ENCODE measurements around the gene RAD21L1. TPM values are rescaled to one million over a fixed set of nuclear protein-coding genes. Genes with fewer than 3 reads are reported as not detected.

The RAD21L1 gene
- 0.26 and 0.48 TPM in 2 replicates for total RNA-seq (2021; fragmentation: NEBNext Ultra II Directional; extraction: Animal tissue kit (Norgen Biotek cat#: 25700))
- polyA plus RNA-seq (2011; rRNA removed) = 0.06 TPM in 1 of 2 replicates, not detected in the other
- polyA plus RNA-seq (2011; cell fraction: cytosol; rRNA removed) = 0.13 TPM
- 0.06 TPM for polyA plus RNA-seq (2011; cell fraction: nucleus; rRNA removed)
- 0.16 TPM in 1 of 4 replicates, not detected in the others for polyA plus RNA-seq (2012, experiment 1 of 2)
- not detected for polyA plus RNA-seq (2012, experiment 2 of 2)
- polyA plus RNA-seq (2013, experiment 1 of 2) = 0.16 TPM
- 0.07 TPM for polyA plus RNA-seq (2013, experiment 2 of 2)
- polyA minus RNA-seq (2011; rRNA and poly(A)+ RNA removed) = 0.56 TPM in 1 of 2 replicates, not detected in the other
- polyA minus RNA-seq (2011; cell fraction: cytosol; rRNA and poly(A)+ RNA removed) = not detected
- polyA minus RNA-seq (2011; cell fraction: nucleus; rRNA and poly(A)+ RNA removed) = not detected
- long read RNA-seq, experiment 1 = 0 reads
- long read RNA-seq, experiment 2 = 0 reads

- Histone ChIP-seq H3K4ac (replicated peaks; ENCODE audit: insufficient read length, low read depth, low read length) (no peak within 1 kb of the TSS), H3K4me3 (ENCODE audit: extremely low read depth in 1 of 4, insufficient read depth in 2 of 4, low read depth in 3 of 4, low read length in 4 of 4) (peak within 1 kb of the TSS; percentile 64 to 90 (median 71)), H2BK120ac (replicated peaks; ENCODE audit: low read depth, low read length) (no peak within 1 kb of the TSS), H2BK5ac (ENCODE audit: low read depth, low read length) (no peak within 1 kb of the TSS; the same call in 1 of the 2 replicates), H3K9ac (replicated peaks in 1 of 4; ENCODE audit: extremely low read depth in 1 of 4, low read depth in 3 of 4, low read length in 3 of 4) (peak within 1 kb of the TSS in 3 of 4 experiments; percentile 48 to 59 (median 50); a peak in 6 of 7 replicates), H3K14ac (ENCODE audit: insufficient read length) (no peak within 1 kb of the TSS), H4K5ac (ENCODE audit: insufficient read length, low read depth, low read length) (peak within 1 kb of the TSS; percentile 83), H3K79me1 (ENCODE audit: low read depth, low read length) (no peaks in the 10 kb centered on the region), H2AFZ (ENCODE audit: low read length) (peak within 1 kb of the TSS; percentile 100), H3K4me2 (ENCODE audit: insufficient read depth in 1 of 2, low read depth in 2 of 2, low read length in 2 of 2) (peak within 1 kb of the TSS; percentile 87 to 89), H3K27ac (ENCODE audit: low read depth, low read length) (no peak within 1 kb of the TSS), H3K23me2 (ENCODE audit: low read depth, low read length) (peaks cover 8% of the 10 kb centered on the region; the same call in 1 of the 2 replicates), H3K79me2 (ENCODE audit: control insufficient read depth in 1 of 2, insufficient read depth in 2 of 2, low read length in 2 of 2) (no peaks in the 10 kb centered on the region), H2AK5ac (ENCODE audit: low read depth, low read length) (no peak within 1 kb of the TSS), H3K23ac (ENCODE audit: insufficient read length) (no peak within 1 kb of the TSS), H3K4me1 (replicated peaks in 1 of 4; ENCODE audit: control insufficient read depth in 3 of 4, insufficient read depth in 4 of 4, low read length in 3 of 4) (peaks cover 0 to 2% (median 0%) of the 10 kb centered on the region in 4 experiments; a peak in 1 of 7 replicates), H3K56ac (replicated peaks; ENCODE audit: insufficient read length, low read depth, low read length) (no peak within 1 kb of the TSS), H4K91ac (replicated peaks; ENCODE audit: insufficient read length, low read length) (peak within 1 kb of the TSS; percentile 15), H2BK15ac (ENCODE audit: low read length) (no peak within 1 kb of the TSS), H3K9me3 (ENCODE audit: insufficient read depth in 2 of 2, low read depth in 1 of 2, low read length in 1 of 2) (no peaks in the 10 kb centered on the region), H3K27me3 (replicated peaks in 1 of 4; ENCODE audit: control insufficient read depth in 3 of 4, extremely low read depth in 1 of 4, insufficient read depth in 3 of 4, low read length in 3 of 4) (peaks cover 0 to 10% (median 7%) of the 10 kb centered on the region in 4 experiments; a peak in 6 of 7 replicates), H2BK12ac (ENCODE audit: low read depth, low read length) (no peak within 1 kb of the TSS), H2BK20ac (ENCODE audit: low read length) (no peak within 1 kb of the TSS), H3K18ac (ENCODE audit: extremely low read depth, low read length) (peak within 1 kb of the TSS; percentile 48), H3K36me3 (ENCODE audit: control insufficient read depth in 2 of 4, insufficient read depth in 4 of 4, low read length in 3 of 4) (no peaks in the 10 kb centered on the region), H4K20me1 (replicated peaks in 1 of 2; ENCODE audit: control insufficient read depth in 1 of 2, insufficient read depth in 2 of 2, low read length in 2 of 2) (no peaks in the 10 kb centered on the region), H4K8ac (ENCODE audit: extremely low read depth, insufficient read depth, low read length) (peak within 1 kb of the TSS; percentile 59; the same call in 1 of the 2 replicates)
- 0% methylated on average over 32 of the region's 88 CpGs; no CpG with 5 or more reads in 1 of the 2 experiments for WGBS, 2 experiments (ENCODE audit: extremely low coverage in 1 of 2, insufficient coverage in 1 of 2, insufficient read length in 1 of 2, insufficient replicate concordance in 2 of 2, low coverage in 1 of 2, low lambda C conversion rate in 2 of 2, missing lambda C conversion rate in 1 of 2)
- POLR2A ChIA-PET (ENCODE audit: partially characterized antibody) = interaction anchor here (0.6 to 1.6 kb wide), 4 partner anchors 13 to 628 kb away, joined by 3 to 5 read pairs (median 4); no protein-coding TSS in a partner anchor
- peak; percentile 65 to 87 for DNase-seq (ENCODE audit: low read depth in 1 of 2, low spot score in 2 of 2)
- CTCF ChIA-PET (ENCODE audit: partially characterized antibody) = interaction anchor here (1.7 kb wide), 1 partner anchor 13 kb away, joined by 7 read pairs; no protein-coding TSS in a partner anchor
- FAIRE-seq = no peak
- peak; percentile 61 for TF ChIP-seq PHF8 (conservative IDR thresholded peaks at IDR 0.05; ENCODE audit: low read depth, low read length)
- TF ChIP-seq RBBP5 (IDR thresholded peaks at IDR 0.05; ENCODE audit: borderline replicate concordance, low read depth, low read length) = peak; percentile 79; the same call in 1 of the 2 replicates
- TF ChIP-seq RAD21 (IDR thresholded peaks at IDR 0.05 in 1 of 2, conservative IDR thresholded peaks at IDR 0.05 in 1 of 2; ENCODE audit: low read depth in 2 of 2, low read length in 2 of 2) = peak in 1 of 2 experiments; percentile 1; a peak in 1 of 4 replicates
- peak; percentile 12 for TF ChIP-seq RNF2 (IDR thresholded peaks at IDR 0.05; ENCODE audit: borderline replicate concordance, low read depth, low read length, missing control alignments, poor library complexity, severe bottlenecking)
- peak; percentile 55 to 57 for TF ChIP-seq POLR2A (IDR thresholded peaks at IDR 0.05; ENCODE audit: control extremely low read depth in 1 of 2, low read depth in 2 of 2, low read length in 2 of 2)
- no peak for TF ChIP-seq TEAD4 (IDR thresholded peaks at IDR 0.05; ENCODE audit: low read depth, low read length)
- 0 out of 4 replicates have a peak, but pooled peaks of 1 of the 2 experiments have one; percentile 19 for TF ChIP-seq HDAC2 (IDR thresholded peaks at IDR 0.05; ENCODE audit: borderline replicate concordance in 1 of 2, low read depth in 2 of 2, low read length in 2 of 2)
Measured at GRCh38 chr20:1225783-1226654, at the start of gene RAD21L1. Gene RAD21L1 (plus strand): TSS chr20:1226044. CDS start chr20:1228454, 2,410 bp downstream.

All from H1 (cell line).